Choroid plexus epithelial cell (primary cell): ENCODE data around the gene ANGPTL1.
A peak's percentile ranks its signal among the peaks of the same experiment; 100 is the strongest.

ENCODE experiments used
- DNase-seq: peaks from one replicate; pipeline ENCODE4 v3.0.0-alpha.2; 2010; ENCODE audit warnings: low read depth
- H3K4me3 ChIP-seq: 2 replicates; pipeline ENCODE4 v1.5.1; 2011; ENCODE audit warnings: low read depth, mild to moderate bottlenecking, control low read depth, low read length, moderate library complexity
- CTCF ChIP-seq: conservative IDR thresholded peaks from 2 replicates; pipeline ENCODE4 v1.5.1; 2011; ENCODE audit warnings: low read depth, mild to moderate bottlenecking, control low read depth, inconsistent platforms, low read length, moderate library complexity

Gene ANGPTL1

GRCh38 chr1:178870944-178871343, at the start of gene ANGPTL1:
ANGPTL1 (minus strand) TSS chr1:178871077; CDS start chr1:178865776, 5,301 bp downstream.
- DNase-seq: peak; percentile 79
- TF ChIP-seq CTCF: no peak
- H3K4me3 ChIP-seq: peak within 1 kb of the TSS; percentile 47

- TF ChIP-seq CTCF: no peak
- H3K4me3 ChIP-seq: no peak overlapping the region
- no peak for DNase-seq
Measured at GRCh38 chr1:178919581-178919980, 48.7 kb upstream of the ANGPTL1 start.

- H3K4me3 ChIP-seq: no peak overlapping the region
- DNase-seq: peak; percentile 29
- no peak for TF ChIP-seq CTCF
Measured at GRCh38 chr1:178918955-178919354, 48.1 kb upstream of the ANGPTL1 start.

GRCh38 chr1:178918308-178918707, 47.4 kb upstream of the ANGPTL1 start:
- H3K4me3 ChIP-seq: no peak overlapping the region
- TF ChIP-seq CTCF: no peak
- no peak for DNase-seq

GRCh38 chr1:178916448-178917174, 45.7 kb upstream of the ANGPTL1 start:
- no peak overlapping the region for H3K4me3 ChIP-seq
- peak; percentile 26 for DNase-seq
- TF ChIP-seq CTCF: no peak

GRCh38 chr1:178912597-178912996, 41.7 kb upstream of the ANGPTL1 start:
- no peak overlapping the region for H3K4me3 ChIP-seq
- TF ChIP-seq CTCF: no peak
- no peak for DNase-seq

- no peak for TF ChIP-seq CTCF
- no peak overlapping the region for H3K4me3 ChIP-seq
- no peak for DNase-seq
Measured at GRCh38 chr1:178910023-178910422, 39.1 kb upstream of the ANGPTL1 start.
